HCT116 (cell line): ENCODE results near the gene NDUFA8. TPM values are rescaled to one million over a fixed set of nuclear protein-coding genes. Genes with fewer than 3 reads are reported as not detected.

ENCODE experiments used
- ATAC-seq: fragments of 200-7000 bp; cut with Tn5 transposase; 2 replicates; pipeline ENCODE4 v1.9.1; 2020; ENCODE audit warnings: mild to moderate bottlenecking, moderate library complexity
- BruUV-seq: library from RNA; stranded (reverse); fragments of 400-500 nt; replicated peaks from 2 replicates; lab custom pipeline; 2021; lab: Mats Ljungman, UMichigan
- CTCF ChIA-PET: fragments of 300-600 bp; sonication (Branson Sonifier 250); formaldehyde crosslinking; loops from one replicate; lab custom pipeline; 2021; ENCODE audit warnings: antibody characterized with exemption; lab: Charles Lee
- POLR2A ChIA-PET: fragments of 300-600, 350-600 bp; sonication (Branson Sonifier 250); formaldehyde crosslinking; loops from one replicate; lab custom pipeline; 2021; ENCODE audit warnings: antibody characterized with exemption; lab: Charles Lee
- RAD21 ChIA-PET, 2 experiments: fragments of 300-600 bp; sonication (Branson Sonifier 250); formaldehyde crosslinking; loops; one replicate each; lab custom pipeline; 2023; ENCODE audit warnings: low total read pairs in 2 of 2; ENCODE audit not compliant: uncharacterized antibody in 2 of 2, unreplicated experiment in 2 of 2, low non-redundant PET in 1 of 2; lab: Charles Lee
- DNase-seq: peaks from one replicate; pipeline ENCODE4 v3.0.0-alpha.2; 2010; ENCODE audit warnings: low read depth, low spot score
- H2AFZ ChIP-seq: fragments of 200-600 bp; shearing (Covaris generic), sonication (generic); 2 replicates; pipeline ENCODE4 v1.6.1; 2017; ENCODE audit warnings: low read depth, mixed run types, mixed read lengths, antibody characterized with exemption, low read length; ENCODE audit not compliant: poor library complexity, severe bottlenecking
- H3K27ac ChIP-seq: 2 replicates; pipeline ENCODE4 v1.5.1; 2012; ENCODE audit warnings: low read depth, low read length
- H3K27me3 ChIP-seq: fragments of 200-600 bp; sonication (generic); 2 replicates; pipeline ENCODE4 v1.6.1; 2016; ENCODE audit warnings: mixed run types, low read length, mixed read lengths; ENCODE audit not compliant: insufficient read depth
- H3K36me3 ChIP-seq, 2 experiments: fragments of 200-500 bp in 1 of 2; fragments of 200-600 bp in 1 of 2; sonication (Bioruptor generic) in 1 of 2; sonication (generic) in 1 of 2; 2 replicates each; pipeline versions ENCODE4 v1.5.1 to v1.6.1; 2014 to 2016; ENCODE audit warnings: low read length in 2 of 2, inconsistent platforms in 1 of 2, mixed read lengths in 1 of 2, mixed run types in 1 of 2; ENCODE audit not compliant: insufficient read depth in 2 of 2, control insufficient read depth in 1 of 2
- H3K4me1 ChIP-seq, 2 experiments: fragments of 200-600 bp in 1 of 2; sonication (generic) in 1 of 2; 2 replicates each; pipeline versions ENCODE4 v1.5.1 to v1.6.1; 2012 to 2017; ENCODE audit warnings: low read length in 2 of 2, inconsistent platforms in 1 of 2, mild to moderate bottlenecking in 1 of 2, mixed read lengths in 1 of 2, mixed run types in 1 of 2, moderate library complexity in 1 of 2; ENCODE audit not compliant: insufficient read depth in 2 of 2, control insufficient read depth in 1 of 2
- H3K4me2 ChIP-seq: fragments of 200-600 bp; sonication (generic); 2 replicates; pipeline ENCODE4 v1.6.1; 2017; ENCODE audit warnings: mixed run types, low read length, mixed read lengths
- H3K4me3 ChIP-seq, 2 experiments: fragments of 200-600 bp in 1 of 2; sonication (generic) in 1 of 2; replicated peaks in 1 of 2; 2 replicates each; pipeline ENCODE4 v1.5.1; 2011 to 2016; ENCODE audit warnings: low read length in 2 of 2, control low read depth in 1 of 2, low read depth in 1 of 2, mild to moderate bottlenecking in 1 of 2, mixed read lengths in 1 of 2, mixed run types in 1 of 2
- H3K79me2 ChIP-seq: fragments of 200-600 bp; sonication (generic); 2 replicates; pipeline ENCODE4 v1.6.1; 2017; ENCODE audit warnings: mild to moderate bottlenecking, mixed run types, low read length, moderate library complexity, mixed read lengths; ENCODE audit not compliant: insufficient read depth
- H3K9ac ChIP-seq: fragments of 200-600 bp; sonication (generic); 2 replicates; pipeline ENCODE4 v1.6.1; 2016; ENCODE audit warnings: low read length, mixed read lengths
- H3K9me2 ChIP-seq: fragments of 200-600 bp; sonication (generic), shearing (Covaris generic); 2 replicates; pipeline ENCODE4 v1.6.1; 2017; ENCODE audit warnings: mixed run types, mild to moderate bottlenecking, moderate library complexity; ENCODE audit not compliant: insufficient read depth
- H3K9me3 ChIP-seq, 2 experiments: fragments of 200-500 bp in 1 of 2; fragments of 200-600 bp in 1 of 2; sonication (Bioruptor generic) in 1 of 2; sonication (generic) in 1 of 2; 2 replicates each; pipeline ENCODE4 v1.6.1; 2014 to 2017; ENCODE audit warnings: low read length in 2 of 2, mixed read lengths in 2 of 2, inconsistent platforms in 1 of 2, low read depth in 1 of 2, mild to moderate bottlenecking in 1 of 2, mixed run types in 1 of 2, moderate library complexity in 1 of 2; ENCODE audit not compliant: control insufficient read depth in 1 of 2, insufficient read depth in 1 of 2
- H4K20me1 ChIP-seq: fragments of 200-600 bp; sonication (generic), shearing (Covaris generic); 2 replicates; pipeline ENCODE4 v1.6.1; 2017; ENCODE audit warnings: mixed run types, mild to moderate bottlenecking, moderate library complexity; ENCODE audit not compliant: insufficient read depth
- CEBPB ChIP-seq: IDR thresholded peaks from 2 replicates; pipeline ENCODE4 v1.6.1; 2012; ENCODE audit warnings: low read depth
- CTCF ChIP-seq, 3 experiments: fragments of 200-600 bp in 1 of 3; sonication (generic) in 1 of 3; IDR thresholded peaks in 2 of 3; conservative IDR thresholded peaks in 1 of 3; 2 replicates each; pipeline ENCODE4 v1.5.1; 2012 to 2017; ENCODE audit warnings: low read depth in 2 of 3, low read length in 2 of 3, antibody characterized with exemption in 1 of 3, borderline replicate concordance in 1 of 3, control low read depth in 1 of 3, mild to moderate bottlenecking in 1 of 3, mixed read lengths in 1 of 3, mixed run types in 1 of 3, moderate library complexity in 1 of 3; ENCODE audit not compliant: insufficient read depth in 1 of 3
- EGR1 ChIP-seq: IDR thresholded peaks from 2 replicates; pipeline ENCODE4 v1.6.1; 2012; ENCODE audit warnings: low read depth
- ELF1 ChIP-seq: IDR thresholded peaks from 2 replicates; pipeline ENCODE4 v1.6.1; 2012; ENCODE audit warnings: low read depth, borderline replicate concordance
- EZH2 ChIP-seq: fragments of 200-600 bp; sonication (generic); IDR thresholded peaks from 2 replicates; pipeline ENCODE4 v1.6.1; 2017; ENCODE audit warnings: antibody characterized with exemption, mixed run types
- FOSL1 ChIP-seq: IDR thresholded peaks from 2 replicates; pipeline ENCODE4 v1.6.1; 2012; ENCODE audit warnings: low read depth
- JUND ChIP-seq: IDR thresholded peaks from 2 replicates; pipeline ENCODE4 v1.6.1; 2012
- MAX ChIP-seq: IDR thresholded peaks from 2 replicates; pipeline ENCODE4 v1.6.1; 2012
- POLR2A ChIP-seq: IDR thresholded peaks from 2 replicates; pipeline ENCODE4 v1.7.0; 2011; ENCODE audit warnings: borderline replicate concordance; ENCODE audit not compliant: insufficient read depth, insufficient read length; ENCODE audit errors: extremely low read depth
- POLR2AphosphoS5 ChIP-seq: IDR thresholded peaks from 2 replicates; pipeline ENCODE4 v1.6.1; 2011; ENCODE audit warnings: mild to moderate bottlenecking, low read depth, low read length, moderate library complexity
- REST ChIP-seq: IDR thresholded peaks from 2 replicates; pipeline ENCODE4 v1.6.1; 2012; ENCODE audit warnings: low read depth
- SIN3A ChIP-seq: IDR thresholded peaks from 2 replicates; pipeline ENCODE4 v1.6.1; 2012; ENCODE audit warnings: low read depth
- SP1 ChIP-seq: IDR thresholded peaks from 2 replicates; pipeline ENCODE4 v1.6.1; 2012; ENCODE audit warnings: low read depth
- SRF ChIP-seq: IDR thresholded peaks from 2 replicates; pipeline ENCODE4 v1.6.1; 2012; ENCODE audit warnings: low read depth
- TCF7L2 ChIP-seq: IDR thresholded peaks from 2 replicates; pipeline ENCODE4 v1.7.0; 2011; ENCODE audit warnings: borderline replicate concordance, inconsistent platforms; ENCODE audit not compliant: insufficient read depth, insufficient read length; ENCODE audit errors: extremely low read depth
- YY1 ChIP-seq: IDR thresholded peaks from 2 replicates; pipeline ENCODE4 v1.6.1; 2011; ENCODE audit warnings: low read length, low read depth, moderate library complexity, mild to moderate bottlenecking; ENCODE audit not compliant: insufficient replicate concordance; ENCODE audit errors: extremely low read depth
- ZBTB33 ChIP-seq: IDR thresholded peaks from 2 replicates; pipeline ENCODE4 v1.6.1; 2011; ENCODE audit warnings: mild to moderate bottlenecking, low read length, moderate library complexity; ENCODE audit not compliant: insufficient replicate concordance; ENCODE audit errors: extremely low read depth
- ZFX ChIP-seq: fragments of 450-650 bp; IDR thresholded peaks from 2 replicates; pipeline ENCODE4 v1.6.1; 2017
- ZNF274 ChIP-seq: fragments of 200-500 bp; sonication (Bioruptor generic); IDR thresholded peaks from 2 replicates; pipeline ENCODE4 v1.6.1; 2014; ENCODE audit warnings: mild to moderate bottlenecking, low read depth, low read length, inconsistent platforms
- intact Hi-C: fragments of 100-400 bp; cut with micrococcal nuclease; formaldehyde crosslinking; loops from 2 replicates; pipeline ENCODE4 v1.10.0; 2022
- total RNA-seq: library from RNA; stranded (reverse); gene quantifications from one replicate; pipeline ENCODE4 v1.2.1, GENCODE V29; 2021; ENCODE audit not compliant: unreplicated experiment

Gene NDUFA8
- total RNA-seq, 1 experiment from 2014 or later = 84.5 TPM

GRCh38 chr9:122205176-122205575, 45.6 kb upstream of the NDUFA8 start:
- ATAC-seq = no peak
- no peaks in the 10 kb centered on the region for H3K9me2 ChIP-seq
- ChIA-PET CTCF (no interaction called here), POLR2A (no interaction called here), RAD21 (no interaction called here)
- H3K27me3 ChIP-seq = no peaks in the 10 kb centered on the region
- H3K4me1 ChIP-seq = peaks cover 9 to 12% of the 10 kb centered on the region in 2 experiments
- no peaks in the 10 kb centered on the region for H3K36me3 ChIP-seq
- H3K4me2 ChIP-seq = no peak overlapping the region
- TF ChIP-seq CTCF (IDR thresholded peaks at IDR 0.05 in 2 of 3, conservative IDR thresholded peaks at IDR 0.05 in 1 of 3; ENCODE audit: borderline replicate concordance in 1 of 3, insufficient read depth in 1 of 3, low read depth in 2 of 3, low read length in 2 of 3) (no peak), POLR2AphosphoS5 (no peak), SIN3A (no peak), YY1 (no peak), ELF1 (no peak), FOSL1 (no peak), REST (no peak), POLR2A (no peak), CEBPB (no peak), TCF7L2 (no peak), EZH2 (no peak), EGR1 (no peak), JUND (no peak), SP1 (no peak), ZBTB33 (no peak), MAX (no peak), ZNF274 (no peak), SRF (no peak), ZFX (no peak)
- no peaks in the 10 kb centered on the region for H4K20me1 ChIP-seq
- BruUV-seq = no TSS peak
- intact Hi-C loops = no loop called here
- no peaks in the 10 kb centered on the region for H3K9me3 ChIP-seq
- H3K4me3 ChIP-seq = no peak overlapping the region
- H3K27ac ChIP-seq = no peak overlapping the region
- DNase-seq = no peak
- no peaks in the 10 kb centered on the region for H3K79me2 ChIP-seq
- H2AFZ ChIP-seq = no peak overlapping the region
- no peak overlapping the region for H3K9ac ChIP-seq
